Activated CD4-positive, alpha-beta T cell treated with anti-CD3 and anti-CD28 coated beads, Interleukin-2, amount 10 ng/mL, durations not matched to agents 24 days and 14 days (primary cell): ENCODE measurements around the gene HLA-B. TPM values are rescaled to one million over a fixed set of nuclear protein-coding genes. Genes with fewer than 3 reads are reported as not detected.
"Not testable (repeated sequence)": the region's sequence is repeated elsewhere in the genome, so short reads cannot be mapped to it uniquely, and the experiment has no call there.

Experiments
- DNase-seq: peaks from one replicate; pipeline ENCODE4 v3.0.0; 2022
- H3K27ac Mint-ChIP-seq: one replicate; pipeline ENCODE4 v1.8.0; 2022; ENCODE audit warnings: mild to moderate bottlenecking, mixed read lengths
- H3K27me3 Mint-ChIP-seq: one replicate; pipeline ENCODE4 v1.8.0; 2022; ENCODE audit warnings: mixed read lengths
- H3K36me3 Mint-ChIP-seq: one replicate; pipeline ENCODE4 v1.8.0; 2022; ENCODE audit warnings: low read depth, mild to moderate bottlenecking, mixed read lengths
- H3K4me1 Mint-ChIP-seq: one replicate; pipeline ENCODE4 v1.8.0; 2021; ENCODE audit warnings: mixed read lengths
- H3K4me3 Mint-ChIP-seq: one replicate; pipeline ENCODE4 v1.8.0; 2022; ENCODE audit warnings: mild to moderate bottlenecking, moderate library complexity, mixed read lengths
- H3K9me3 Mint-ChIP-seq: one replicate; pipeline ENCODE4 v1.8.0; 2021; ENCODE audit warnings: mixed read lengths
- intact Hi-C: fragments of 100-400 bp; cut with micrococcal nuclease; formaldehyde crosslinking; loops from one replicate; pipeline ENCODE4 v1.15.1; 2023
- total RNA-seq: library from RNA; stranded (reverse); gene quantifications from 2 replicates; pipeline ENCODE4 v1.2.3, GENCODE V29; 2022

Gene HLA-B
- total RNA-seq, 1 donor from 2014 or later = 3,483 TPM

GRCh38 chr6:31375699-31376098 lies 18.7 kb upstream of the HLA-B start:
- no peak for DNase-seq
- H3K27me3 Mint-ChIP-seq = peaks cover 17% of the 10 kb centered on the region
- peaks cover 4% of the 10 kb centered on the region for H3K36me3 Mint-ChIP-seq
- H3K4me3 Mint-ChIP-seq = no peak overlapping the region
- intact Hi-C loops = no loop called here
- H3K4me1 Mint-ChIP-seq = peaks cover 4% of the 10 kb centered on the region
- H3K9me3 Mint-ChIP-seq = peaks cover 5% of the 10 kb centered on the region
- no peak overlapping the region for H3K27ac Mint-ChIP-seq

- H3K36me3 Mint-ChIP-seq, DNase-seq, H3K27ac Mint-ChIP-seq, H3K4me1 Mint-ChIP-seq, H3K9me3 Mint-ChIP-seq, H3K4me3 Mint-ChIP-seq, intact Hi-C loops: not testable (repeated sequence)
- peaks cover 22% of the 10 kb centered on the region for H3K27me3 Mint-ChIP-seq
These were observed 17.1 kb upstream of the HLA-B start for GRCh38 chr6:31374118-31374517.

GRCh38 chr6:31368461-31368860 lies 11.5 kb upstream of the HLA-B start:
- Mint-ChIP-seq H3K36me3 (peaks cover 4% of the 10 kb centered on the region), H3K27ac (no peak overlapping the region), H3K4me3 (no peak overlapping the region), H3K9me3 (peaks cover 5% of the 10 kb centered on the region), H3K27me3 (peaks cover 56% of the 10 kb centered on the region), H3K4me1 (peaks cover 16% of the 10 kb centered on the region)
- no peak for DNase-seq
- intact Hi-C loops = no loop called here

GRCh38 chr6:31366693-31367470 lies 9.9 kb upstream of the HLA-B start:
- Mint-ChIP-seq H3K36me3 (no peaks in the 10 kb centered on the region), H3K4me1 (peaks cover 13% of the 10 kb centered on the region), H3K4me3 (peak overlapping the region; percentile 79), H3K9me3 (peaks cover 2% of the 10 kb centered on the region), H3K27ac (peak overlapping the region; percentile 42), H3K27me3 (peaks cover 58% of the 10 kb centered on the region)
- DNase-seq = peak; percentile 96
- intact Hi-C loops = loop anchor here (1.0 kb wide), 4 partner anchors 10 to 230 kb away; partner anchors contain the start of gene HLA-B

GRCh38 chr6:31365864-31366263 lies 8.9 kb upstream of the HLA-B start:
- peaks cover 64% of the 10 kb centered on the region for H3K27me3 Mint-ChIP-seq
- peak overlapping the region; percentile 13 for H3K4me3 Mint-ChIP-seq
- peaks cover 2% of the 10 kb centered on the region for H3K9me3 Mint-ChIP-seq
- DNase-seq = peak; percentile 49
- peaks cover 1% of the 10 kb centered on the region for H3K36me3 Mint-ChIP-seq
- H3K4me1 Mint-ChIP-seq = peaks cover 12% of the 10 kb centered on the region
- H3K27ac Mint-ChIP-seq = no peak overlapping the region
- intact Hi-C loops = no loop called here

GRCh38 chr6:31363811-31364210 lies 6.8 kb upstream of the HLA-B start:
- intact Hi-C loops = no loop called here
- H3K4me3 Mint-ChIP-seq = no peak overlapping the region
- H3K36me3 Mint-ChIP-seq = peaks cover 6% of the 10 kb centered on the region

GRCh38 chr6:31362751-31363150 lies 5.8 kb upstream of the HLA-B start:
- intact Hi-C loops = no loop called here
- peaks cover 8% of the 10 kb centered on the region for H3K9me3 Mint-ChIP-seq
- peaks cover 6% of the 10 kb centered on the region for H3K36me3 Mint-ChIP-seq
- peak; percentile 55 for DNase-seq
- no peak overlapping the region for H3K4me3 Mint-ChIP-seq
- no peak overlapping the region for H3K27ac Mint-ChIP-seq
- H3K27me3 Mint-ChIP-seq = peaks cover 41% of the 10 kb centered on the region
- peaks cover 24% of the 10 kb centered on the region for H3K4me1 Mint-ChIP-seq

More at GRCh38 chr6:31363811-31364210, 6.8 kb upstream of the HLA-B start:
- no peak overlapping the region for H3K27ac Mint-ChIP-seq
- H3K4me1 Mint-ChIP-seq = peaks cover 18% of the 10 kb centered on the region
- H3K9me3 Mint-ChIP-seq = peaks cover 8% of the 10 kb centered on the region
- peaks cover 51% of the 10 kb centered on the region for H3K27me3 Mint-ChIP-seq
- no peak for DNase-seq

GRCh38 chr6:31359581-31359980 lies 2.6 kb upstream of the HLA-B start:
- no peak overlapping the region for H3K4me3 Mint-ChIP-seq
- H3K27me3 Mint-ChIP-seq = peaks cover 21% of the 10 kb centered on the region
- H3K4me1 Mint-ChIP-seq = peaks cover 32% of the 10 kb centered on the region
- intact Hi-C loops = loop anchor here (10.0 kb wide), 1 partner anchor 625 kb away; no protein-coding TSS in a partner anchor
- no peak overlapping the region for H3K27ac Mint-ChIP-seq
- peaks cover 8% of the 10 kb centered on the region for H3K9me3 Mint-ChIP-seq
- DNase-seq = no peak
- peaks cover 28% of the 10 kb centered on the region for H3K36me3 Mint-ChIP-seq

GRCh38 chr6:31358302-31358701 lies 1.3 kb upstream of the HLA-B start:
- Mint-ChIP-seq H3K27me3 (peaks cover 15% of the 10 kb centered on the region), H3K4me1 (peaks cover 41% of the 10 kb centered on the region), H3K27ac (peak overlapping the region; percentile 99), H3K9me3 (peaks cover 8% of the 10 kb centered on the region), H3K36me3 (peaks cover 41% of the 10 kb centered on the region), H3K4me3 (peak overlapping the region; percentile 95)
- intact Hi-C loops = loop anchor here (10.0 kb wide), 1 partner anchor 624 kb away; no protein-coding TSS in a partner anchor
- peak; percentile 55 for DNase-seq

GRCh38 chr6:31357886-31358285 lies 907 bp upstream of the HLA-B start:
- peaks cover 8% of the 10 kb centered on the region for H3K9me3 Mint-ChIP-seq
- H3K4me3 Mint-ChIP-seq = peak overlapping the region; percentile 95
- peaks cover 45% of the 10 kb centered on the region for H3K36me3 Mint-ChIP-seq
- DNase-seq = no peak
- peaks cover 43% of the 10 kb centered on the region for H3K4me1 Mint-ChIP-seq
- H3K27me3 Mint-ChIP-seq = peaks cover 14% of the 10 kb centered on the region
- peak overlapping the region; percentile 99 for H3K27ac Mint-ChIP-seq
- intact Hi-C loops = loop anchor here (1.0 to 10.0 kb wide), 3 partner anchors 9 to 623 kb away; no protein-coding TSS in a partner anchor

- intact Hi-C loops = loop anchor here (1.0 to 10.0 kb wide), 3 partner anchors 85 to 622 kb away; no protein-coding TSS in a partner anchor
- H3K27me3 Mint-ChIP-seq = peaks cover 5% of the 10 kb centered on the region
- peaks cover 8% of the 10 kb centered on the region for H3K9me3 Mint-ChIP-seq
- peak overlapping the region; percentile 99 for H3K27ac Mint-ChIP-seq
- peak; percentile 87 for DNase-seq
- H3K36me3 Mint-ChIP-seq = peaks cover 55% of the 10 kb centered on the region
- peaks cover 55% of the 10 kb centered on the region for H3K4me1 Mint-ChIP-seq
- peak overlapping the region; percentile 95 for H3K4me3 Mint-ChIP-seq
These were observed 598 bp downstream of the HLA-B start for GRCh38 chr6:31356216-31356945.

GRCh38 chr6:31355583-31355948 lies 1.4 kb downstream of the HLA-B start:
- Mint-ChIP-seq H3K36me3 (peaks cover 54% of the 10 kb centered on the region), H3K4me3 (peak overlapping the region; percentile 95), H3K27ac (peak overlapping the region; percentile 81), H3K9me3 (peaks cover 3% of the 10 kb centered on the region), H3K4me1 (peaks cover 58% of the 10 kb centered on the region), H3K27me3 (no peaks in the 10 kb centered on the region)
- peak; percentile 69 for DNase-seq
- intact Hi-C loops = loop anchor here (10.0 kb wide), 1 partner anchor 621 kb away; no protein-coding TSS in a partner anchor

GRCh38 chr6:31354864-31355582 lies 2.0 kb downstream of the HLA-B start:
- peak overlapping the region; percentile 95 for H3K4me3 Mint-ChIP-seq
- peak overlapping the region; percentile 81 for H3K27ac Mint-ChIP-seq
- peak; percentile 64 for DNase-seq
- intact Hi-C loops = loop anchor here (10.0 kb wide), 1 partner anchor 620 kb away; no protein-coding TSS in a partner anchor
- peaks cover 52% of the 10 kb centered on the region for H3K36me3 Mint-ChIP-seq
- H3K27me3 Mint-ChIP-seq = no peaks in the 10 kb centered on the region
- H3K9me3 Mint-ChIP-seq = no peaks in the 10 kb centered on the region
- peaks cover 58% of the 10 kb centered on the region for H3K4me1 Mint-ChIP-seq
